GM18868 (cell line): ENCODE measurements around the gene NRXN3.
A peak's percentile ranks its signal among the peaks of the same experiment; 100 is the strongest.

Experiments used
- ATAC-seq: cut with Tn5 transposase; IDR thresholded peaks from one replicate; pipeline ENCODE4 v1.9.1; 2021; ENCODE audit warnings: mild to moderate bottlenecking, moderate library complexity; ENCODE audit not compliant: unreplicated experiment

The NRXN3 gene

DNA sequence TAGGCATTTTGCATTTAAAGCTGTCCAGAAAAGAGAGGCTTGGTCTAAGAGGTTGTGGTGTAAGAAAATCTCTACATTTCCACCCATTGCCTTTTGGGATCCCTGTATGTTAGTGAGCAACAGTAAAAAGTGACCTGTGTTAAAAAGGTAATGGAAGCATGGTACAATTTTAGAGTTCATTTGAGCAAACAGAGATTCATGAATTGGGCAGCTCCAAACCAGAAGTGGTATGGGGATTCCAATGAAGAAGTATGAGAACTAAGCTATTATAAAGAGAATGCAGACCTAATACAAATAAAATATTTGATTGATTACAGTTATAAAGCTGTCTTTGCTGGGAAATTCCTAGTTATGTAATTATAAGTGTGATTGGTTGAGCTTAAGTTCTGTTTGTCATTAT lies 1134.1 kb downstream of the NRXN3 start:
- no peak for ATAC-seq

DNA sequence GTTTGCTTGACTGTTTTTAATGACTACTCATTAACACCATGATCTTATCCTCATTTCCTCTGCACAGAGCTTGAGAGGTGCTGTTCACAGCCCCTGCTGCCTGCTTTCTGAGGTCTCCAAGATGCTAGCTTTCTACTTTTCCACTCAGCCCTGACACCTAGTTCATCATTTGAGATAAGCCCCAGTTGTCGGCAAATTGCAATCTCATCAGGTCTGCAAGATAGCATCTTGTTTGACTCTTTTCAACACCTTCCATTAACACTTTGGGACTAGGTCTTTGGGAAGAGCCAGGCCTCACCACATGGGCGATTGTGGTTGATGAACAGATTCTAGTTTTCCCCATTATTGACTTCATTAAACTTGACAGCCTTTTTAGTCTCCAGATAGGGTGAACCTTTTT lies 1136.4 kb downstream of the NRXN3 start:
- ATAC-seq = no peak

DNA sequence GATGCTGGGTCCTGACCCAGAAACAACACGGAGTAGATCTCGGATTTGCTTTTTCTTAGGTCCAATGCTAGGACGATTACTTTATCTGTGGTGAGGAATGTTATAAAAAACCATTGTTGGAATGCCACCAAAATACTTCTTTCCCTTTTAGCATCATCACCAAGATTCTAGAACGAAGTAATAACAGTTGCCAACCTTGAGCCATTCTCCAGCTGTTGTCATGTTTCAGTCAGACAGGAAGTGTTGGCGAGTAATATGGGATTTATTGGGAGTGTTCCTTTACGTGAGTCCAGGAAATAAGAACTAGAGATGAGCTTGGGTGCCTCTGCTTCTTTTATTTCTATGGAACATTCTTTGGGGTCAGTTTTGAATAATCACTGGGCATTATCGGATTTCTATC lies 1148.2 kb downstream of the NRXN3 start:
- no peak for ATAC-seq

DNA sequence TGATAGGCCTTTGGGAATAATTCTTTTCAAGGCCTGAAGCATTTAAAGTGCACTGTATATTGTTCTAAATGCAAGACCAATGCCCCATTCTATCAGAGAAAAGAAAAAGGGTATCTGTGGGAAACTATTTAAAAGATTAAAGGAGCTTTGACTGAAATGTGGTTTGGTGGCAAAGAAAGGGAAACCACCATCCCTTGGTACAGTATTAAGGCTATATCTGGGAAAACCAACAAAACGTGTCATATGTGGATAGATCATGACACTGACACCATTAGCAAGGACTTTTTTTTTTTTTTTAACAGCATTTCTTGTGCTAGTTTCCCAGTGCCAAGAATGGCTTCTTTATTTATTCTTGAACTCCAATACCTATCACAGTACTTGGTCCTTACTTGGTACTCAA lies 1150.4 kb downstream of the NRXN3 start:
- peak; percentile 62 for ATAC-seq

DNA sequence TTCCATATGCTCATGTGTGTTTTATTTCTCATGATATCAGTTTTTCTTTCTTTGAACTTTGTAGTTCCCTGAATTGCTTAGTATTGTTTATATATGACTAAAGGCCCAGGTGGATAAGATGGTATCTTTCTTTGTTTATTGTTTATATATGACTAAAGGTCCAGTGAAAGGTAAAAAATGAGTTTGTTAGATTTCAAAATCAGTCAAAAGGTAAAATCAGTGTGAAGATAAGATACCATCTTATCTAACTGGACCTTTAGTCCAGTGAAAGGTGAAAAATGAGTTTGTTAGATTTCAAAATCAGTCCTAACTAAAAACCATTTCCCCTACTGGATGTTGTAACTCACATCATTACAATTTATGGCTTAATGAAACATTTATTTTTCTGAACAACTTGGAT lies 1150.9 kb downstream of the NRXN3 start:
- no peak for ATAC-seq

DNA sequence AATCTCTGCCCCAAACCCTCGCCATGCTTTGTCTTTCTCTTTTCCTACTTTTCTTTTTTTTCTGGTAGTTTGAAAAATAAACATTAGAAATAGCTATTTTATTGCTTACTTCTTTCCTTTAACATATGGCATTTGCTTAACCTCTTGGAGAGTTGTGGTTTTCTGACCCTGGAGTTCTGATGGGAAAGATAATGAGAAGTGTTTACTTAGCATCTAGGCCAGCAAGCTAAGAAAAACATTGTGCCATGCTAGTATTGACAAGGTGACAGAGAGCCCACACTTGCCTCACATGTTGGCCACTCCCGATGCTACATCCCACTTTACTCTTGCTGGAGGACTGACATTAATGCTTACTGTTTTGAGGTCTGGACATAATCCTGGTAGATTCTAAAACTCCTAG lies 1154.9 kb downstream of the NRXN3 start:
- ATAC-seq = no peak

DNA sequence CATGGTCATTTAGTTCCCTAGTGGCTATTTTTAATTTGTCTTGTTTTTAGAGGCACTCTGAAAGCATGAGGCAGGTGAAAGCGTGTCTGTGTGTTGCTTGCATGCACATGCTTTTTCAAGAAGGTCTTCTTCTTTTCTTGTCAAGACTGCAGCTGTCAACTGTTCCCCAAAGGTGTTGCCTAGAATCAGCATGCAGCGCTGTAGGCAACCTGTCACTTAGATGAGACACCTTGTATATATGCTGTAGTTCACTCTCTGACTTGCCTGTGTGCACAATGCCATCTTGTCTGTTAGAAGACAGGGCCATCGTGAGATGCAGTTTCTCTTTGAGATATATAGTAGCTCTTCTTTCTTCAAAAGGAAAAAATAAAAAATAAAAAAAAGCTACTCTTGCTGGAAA lies 1155.4 kb downstream of the NRXN3 start:
- ATAC-seq = no peak

DNA sequence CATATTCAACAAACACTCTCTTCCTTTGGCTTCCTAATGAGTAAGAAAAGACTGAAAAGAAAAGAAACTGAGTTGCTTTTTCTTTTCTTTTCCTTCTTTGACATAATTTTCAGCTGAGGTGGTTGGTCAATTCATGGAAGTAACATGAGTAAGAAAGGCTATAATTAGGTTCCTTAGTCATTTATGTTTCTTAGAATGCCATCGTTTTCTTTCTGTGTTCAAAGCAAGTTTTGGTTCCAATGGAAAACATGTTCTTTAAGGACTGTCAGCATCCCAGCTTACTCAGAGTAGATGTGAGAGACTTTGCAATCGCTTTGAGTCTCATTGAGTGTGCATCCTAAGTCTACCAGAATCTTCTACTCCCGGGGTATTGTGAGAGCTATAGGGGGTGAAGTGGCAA lies 1158.7 kb downstream of the NRXN3 start:
- no peak for ATAC-seq

DNA sequence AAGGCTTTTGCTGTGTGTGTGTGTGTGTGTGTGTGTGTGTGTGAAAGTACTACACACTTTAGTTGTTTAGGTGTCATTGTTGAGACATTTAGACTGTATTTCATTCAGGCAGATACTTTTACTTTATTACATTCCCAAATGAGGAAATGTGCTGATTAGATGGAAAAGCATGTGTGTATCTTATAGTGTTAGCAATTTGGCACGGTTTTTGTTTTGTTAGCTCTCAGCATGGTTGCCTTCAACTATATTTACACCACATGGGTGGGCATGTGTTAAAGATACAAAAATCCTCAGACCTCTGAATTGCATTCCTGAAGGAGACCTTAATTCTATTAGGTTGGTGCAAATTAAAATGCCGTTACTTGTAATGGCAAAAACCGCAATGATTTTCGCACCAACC lies 1161.7 kb downstream of the NRXN3 start:
- ATAC-seq = no peak

DNA sequence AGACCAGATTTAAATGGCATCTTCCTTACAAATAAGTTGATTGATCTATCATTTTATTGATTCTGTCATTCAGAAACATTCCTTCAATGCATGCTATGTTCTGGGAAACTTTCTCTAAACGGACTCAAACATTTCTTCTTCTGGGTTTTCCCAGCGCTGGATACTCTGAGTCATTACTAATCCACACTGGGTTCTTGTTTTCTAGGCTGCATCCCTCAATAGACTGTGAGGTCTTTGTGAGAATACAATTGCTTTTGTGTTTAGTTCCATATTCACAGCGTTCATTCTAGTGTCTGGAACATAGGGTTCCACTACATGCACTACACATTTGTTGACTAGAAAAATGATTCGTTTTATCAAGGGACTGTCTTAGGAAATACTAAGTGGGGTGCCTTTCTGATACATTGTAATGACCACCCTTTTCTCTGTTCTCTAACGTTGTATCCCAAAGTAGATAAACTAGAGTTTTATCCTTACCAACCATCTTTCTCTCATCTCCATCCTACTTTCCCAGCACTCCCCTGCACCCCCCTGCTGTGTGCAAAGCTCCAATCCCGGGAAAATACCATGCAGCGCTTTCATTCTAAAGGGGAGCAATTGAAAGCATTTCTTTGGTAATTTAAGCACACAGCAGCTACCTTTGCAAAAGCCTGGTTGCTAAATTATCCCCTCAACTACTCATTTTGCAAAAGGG lies 1162.5 kb downstream of the NRXN3 start:
- no peak for ATAC-seq

DNA sequence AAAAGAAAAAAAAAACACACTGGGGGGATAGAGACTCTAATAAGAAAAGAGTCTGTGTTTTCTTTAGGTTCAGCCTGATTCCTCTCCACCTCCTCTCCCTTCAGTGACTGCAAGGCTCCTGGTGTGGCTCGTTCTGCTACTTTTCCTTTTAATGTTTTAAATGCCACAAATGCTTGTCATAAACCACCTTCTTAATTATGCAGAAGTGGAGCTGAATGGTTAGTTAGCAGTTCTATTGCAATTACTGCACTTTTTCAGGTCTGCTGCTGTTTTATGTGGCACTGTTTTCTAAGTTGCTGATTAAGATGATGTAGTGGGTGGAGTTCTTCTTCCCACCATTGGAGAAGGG lies 1163.0 kb downstream of the NRXN3 start:
- no peak for ATAC-seq

DNA sequence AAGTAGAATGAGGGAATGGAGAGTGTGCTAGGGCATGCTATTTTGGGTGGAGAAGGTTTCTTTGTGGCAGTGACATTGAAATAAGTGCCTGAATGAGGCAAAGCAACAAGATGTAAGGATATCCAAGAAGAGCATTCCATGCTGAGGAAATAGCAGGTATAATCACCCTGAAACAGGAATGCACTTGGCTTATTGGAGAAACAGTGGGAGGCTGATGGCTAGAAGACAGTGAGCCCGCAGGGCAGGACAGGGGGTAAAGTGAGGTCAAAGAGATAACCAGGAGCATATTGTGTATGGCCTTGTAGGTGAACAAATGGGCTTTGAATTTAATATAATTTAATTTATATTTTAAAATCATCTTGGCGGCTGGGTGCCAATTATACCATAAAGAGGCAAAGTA lies 1164.1 kb downstream of the NRXN3 start:
- ATAC-seq = no peak

DNA sequence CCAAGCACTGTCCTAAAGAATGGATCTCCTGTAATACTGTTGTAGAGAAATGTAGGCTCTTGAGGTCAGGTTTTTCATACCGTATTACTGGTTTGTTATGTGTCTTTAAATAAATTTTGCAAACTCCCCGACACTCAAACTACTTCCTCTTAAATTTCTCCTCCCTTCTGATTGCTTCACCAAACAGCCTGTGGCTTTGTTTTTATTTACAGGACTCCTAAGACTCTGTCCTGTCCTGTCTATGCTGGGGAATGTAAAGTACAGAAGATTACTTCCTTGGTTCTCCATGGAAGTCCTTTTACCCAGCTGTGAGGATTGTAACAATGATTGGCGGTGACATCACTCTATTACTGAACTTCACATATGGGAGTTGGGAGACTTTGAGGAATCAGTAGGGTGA lies 1167.6 kb downstream of the NRXN3 start:
- no peak for ATAC-seq

DNA sequence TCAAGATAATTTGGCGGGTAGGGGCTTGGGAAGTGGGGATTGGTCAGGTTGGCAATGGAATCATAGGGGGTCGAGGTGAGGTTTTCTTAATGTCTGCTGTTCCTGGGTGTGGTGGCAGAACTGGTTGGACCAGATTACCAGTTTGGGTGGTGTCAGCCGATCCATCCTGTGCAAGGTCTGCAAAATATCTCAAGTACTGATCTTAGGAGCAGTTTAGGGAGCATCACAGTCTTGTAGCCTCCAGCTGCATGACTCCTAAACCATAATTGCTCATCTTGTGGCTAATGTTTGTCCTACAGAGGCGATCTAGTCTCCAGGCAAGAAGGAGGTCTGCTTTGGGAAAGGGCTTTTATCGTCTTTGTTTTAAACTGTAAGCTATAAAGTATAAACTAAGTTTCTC lies 1172.8 kb downstream of the NRXN3 start:
- no peak for ATAC-seq

DNA sequence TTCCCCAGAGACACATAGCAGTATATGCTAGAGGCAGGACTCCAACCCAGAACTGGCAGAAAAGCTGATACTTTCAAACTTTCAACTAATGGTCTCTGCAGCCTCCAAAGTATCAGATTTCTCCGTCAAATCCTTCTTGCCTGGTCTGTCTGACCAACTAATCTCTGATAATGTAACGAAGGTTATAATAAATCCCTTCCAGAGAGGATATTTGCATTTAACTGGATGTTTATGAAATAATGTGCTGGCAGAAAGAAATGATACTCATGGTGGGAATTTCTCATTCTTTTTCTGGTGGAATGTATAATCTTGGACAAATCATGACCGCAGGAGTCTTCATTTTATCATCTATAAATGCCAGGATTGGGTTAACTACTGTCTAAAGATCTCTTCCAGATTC lies 1180.8 kb downstream of the NRXN3 start:
- ATAC-seq = no peak

DNA sequence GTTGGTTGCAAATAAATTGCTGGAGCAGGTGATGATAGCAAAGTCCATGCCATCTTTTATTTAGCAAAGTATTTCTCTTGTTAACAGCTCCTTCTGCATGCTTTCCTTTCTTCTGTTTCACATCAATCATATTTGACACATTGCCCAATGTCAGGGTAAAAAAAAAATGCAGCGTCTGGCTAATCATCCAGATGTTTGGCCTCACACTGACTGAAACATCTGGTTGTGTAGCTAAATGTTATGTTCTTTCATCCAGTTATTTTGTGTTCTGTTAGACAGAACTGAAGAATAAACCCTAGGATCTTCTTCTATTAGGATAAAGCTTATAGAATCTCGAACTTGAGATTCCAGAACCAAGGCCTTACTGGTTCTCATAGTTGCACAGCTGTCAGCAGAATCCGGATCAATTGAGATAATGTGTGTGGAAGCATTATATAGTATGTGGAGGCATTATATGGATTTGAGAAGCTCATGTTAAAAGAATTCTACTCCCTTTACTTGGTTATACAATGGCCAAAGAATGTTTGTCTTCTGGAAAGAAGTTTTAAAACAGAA lies 1182.0 kb downstream of the NRXN3 start:
- no peak for ATAC-seq

DNA sequence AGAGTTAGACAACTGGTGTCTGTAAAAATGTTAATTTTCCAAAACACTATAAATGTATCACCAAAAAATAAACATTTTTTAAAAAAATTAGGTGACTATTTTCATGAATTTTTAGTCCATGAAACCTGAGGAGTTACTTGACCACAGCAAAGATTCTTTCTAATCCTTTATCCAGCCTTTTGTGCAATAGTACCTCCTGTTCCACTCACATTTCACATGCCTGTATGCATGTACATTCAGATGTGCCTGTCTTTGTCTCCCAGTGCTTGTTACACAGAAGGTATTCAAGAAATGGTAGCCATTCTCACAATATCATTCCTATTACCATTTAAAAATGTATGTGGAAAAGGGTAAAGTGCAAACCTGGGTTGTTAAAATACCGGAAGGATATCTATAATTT lies 1184.2 kb downstream of the NRXN3 start:
- ATAC-seq = no peak

DNA sequence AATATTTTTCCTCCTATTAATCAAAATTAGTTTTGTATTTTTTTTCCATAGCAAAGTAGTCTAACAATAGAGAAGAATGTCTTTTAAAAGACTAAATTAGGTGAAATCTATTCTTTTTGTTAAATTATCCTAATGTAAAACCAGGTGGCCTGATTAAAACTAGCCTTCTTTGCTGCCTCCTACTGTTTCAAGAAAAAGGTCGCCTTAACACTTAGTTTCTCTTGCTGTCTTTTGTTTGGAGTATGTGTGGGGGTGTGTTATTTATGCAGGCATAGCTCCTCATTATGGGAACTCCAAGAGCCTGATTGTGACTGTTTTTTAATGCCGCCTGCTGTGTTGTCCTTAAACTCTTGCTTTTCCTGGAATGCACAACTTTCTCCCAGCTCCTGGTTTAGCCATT lies 1185.9 kb downstream of the NRXN3 start:
- no peak for ATAC-seq

DNA sequence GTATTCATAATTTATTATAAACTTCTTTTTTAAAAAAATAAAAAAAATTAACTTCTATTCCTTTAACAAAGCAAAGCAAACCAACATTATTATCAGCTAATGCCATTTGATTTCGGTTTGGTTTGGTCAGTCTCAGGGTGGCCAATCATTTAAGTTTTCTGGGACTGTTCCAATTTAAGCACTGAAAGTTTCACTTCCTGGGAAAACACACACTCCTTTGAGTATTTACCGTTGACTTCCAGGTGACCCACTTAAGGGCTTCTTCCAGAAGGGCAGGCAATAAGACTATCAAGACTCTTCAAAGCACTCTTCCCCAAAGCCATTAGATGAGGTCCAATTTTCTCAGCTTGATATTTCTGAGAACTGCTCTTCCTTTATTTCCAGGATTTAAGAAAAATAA lies 1187.1 kb downstream of the NRXN3 start:
- ATAC-seq = no peak

DNA sequence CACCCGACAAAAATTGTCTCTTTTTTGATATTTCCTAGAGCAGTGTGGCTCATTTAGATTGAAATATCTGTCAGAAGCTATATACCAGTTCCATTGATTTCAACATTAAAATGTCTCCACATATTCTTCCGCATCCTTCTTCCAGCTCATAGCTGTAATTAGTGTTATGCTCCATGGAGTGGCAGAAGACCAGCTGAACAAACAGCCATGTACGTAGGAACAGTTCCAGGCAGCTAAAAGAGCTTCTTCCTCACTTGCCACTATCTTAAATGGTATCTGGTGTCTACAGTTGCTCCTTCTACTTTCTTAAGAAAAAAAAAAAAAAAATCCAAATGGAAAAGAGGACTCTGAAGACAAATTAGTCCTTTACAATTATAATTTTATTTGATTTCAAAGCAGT lies 1193.1 kb downstream of the NRXN3 start:
- ATAC-seq = no peak

DNA sequence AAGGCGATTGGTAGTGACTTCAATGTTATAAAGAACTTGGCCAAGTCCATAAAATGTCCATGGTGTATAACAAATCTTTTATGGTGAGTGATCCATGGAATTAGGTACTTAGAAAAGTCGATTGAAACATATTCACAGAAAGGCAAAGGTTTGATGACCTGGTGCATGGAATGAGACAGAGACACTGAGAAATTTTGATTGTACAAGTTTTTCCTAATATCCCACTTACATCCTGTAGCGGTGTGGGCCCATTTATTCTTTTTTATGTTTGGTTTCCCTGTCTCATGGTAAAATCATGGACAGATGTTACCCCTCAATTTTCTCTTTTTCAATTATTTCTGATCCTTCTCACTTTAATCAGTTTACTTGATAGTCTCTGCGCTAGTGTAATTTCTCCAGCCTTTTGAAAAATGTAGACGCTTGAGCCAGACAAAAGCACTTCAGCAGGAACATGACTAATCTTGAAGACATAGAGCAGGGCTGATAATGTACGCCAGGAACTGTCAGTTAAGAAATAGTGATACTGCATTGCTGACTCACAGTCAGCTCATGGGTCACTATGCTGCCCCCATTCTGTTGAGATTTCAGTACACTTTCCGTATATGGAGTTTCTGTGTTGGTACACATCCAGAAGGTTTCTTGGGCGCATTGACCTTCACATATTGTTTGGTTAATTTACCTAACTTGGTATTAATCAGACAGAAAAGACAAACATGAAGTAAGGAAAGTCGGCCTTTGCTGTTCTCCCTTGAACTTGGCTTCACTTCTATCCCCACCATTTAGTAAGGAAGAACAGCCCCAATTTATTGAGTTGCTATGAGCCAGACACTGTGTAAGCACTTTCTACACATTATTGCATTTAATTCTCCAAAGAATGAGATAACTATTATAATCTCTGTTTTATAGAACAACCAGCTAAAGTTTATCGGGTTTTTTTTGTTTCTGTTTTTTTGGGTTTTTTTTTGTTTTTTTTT lies 1199.5 kb downstream of the NRXN3 start:
- no peak for ATAC-seq

DNA sequence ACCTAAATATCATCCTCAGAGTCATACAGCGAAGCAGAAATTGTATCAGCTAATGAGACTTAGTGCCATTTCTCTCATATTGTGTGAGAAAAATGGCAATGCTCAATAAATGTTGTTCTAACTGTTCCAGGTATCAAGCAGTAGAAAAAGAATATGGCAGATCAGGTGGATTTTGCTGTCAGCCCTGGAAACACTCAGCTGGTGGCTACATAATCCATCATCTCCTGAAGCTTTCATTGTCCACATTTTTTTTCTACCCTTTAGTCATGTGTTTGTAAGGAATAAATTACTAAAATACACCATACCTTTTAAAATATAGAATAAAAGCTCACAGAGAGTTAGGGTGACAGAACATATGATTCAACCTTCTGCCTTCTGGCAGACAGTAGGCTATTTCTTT lies 1200.8 kb downstream of the NRXN3 start:
- no peak for ATAC-seq
